Thyroid gland (tissue), 4 donors: ENCODE results near the gene ABHD15. TPM values are rescaled to one million over a fixed set of nuclear protein-coding genes. Genes with fewer than 3 reads are reported as not detected.
A peak's percentile ranks its signal among the peaks of the same experiment; 100 is the strongest.

Experiments
- DNase-seq, 2 donors: peaks; one replicate each; pipeline ENCODE4 v3.0.0-alpha.2; 2019
- H3K27ac ChIP-seq, 3 donors: fragments of 200-600 bp; sonication (generic); 1 replicate in 2 of 3; 2 replicates in 1 of 3; pipeline ENCODE4 v1.5.1; 2016 to 2019; ENCODE audit warnings: mild to moderate bottlenecking in 1 of 3, moderate library complexity in 1 of 3
- H3K27me3 ChIP-seq: fragments of 200-600 bp; sonication (generic); one replicate; pipeline ENCODE4 v1.5.1; 2019
- H3K36me3 ChIP-seq, 2 donors: fragments of 200-600 bp; sonication (generic); one replicate each; pipeline ENCODE4 v1.5.1; 2016 to 2019
- H3K4me1 ChIP-seq, 2 donors: fragments of 200-600 bp; sonication (generic); one replicate each; pipeline ENCODE4 v1.5.1; 2017 to 2019
- H3K4me3 ChIP-seq, 3 donors: fragments of 200-600 bp; sonication (generic); replicated peaks in 1 of 3; 1 replicate in 2 of 3; 2 replicates in 1 of 3; pipeline ENCODE4 v1.5.1; 2016; ENCODE audit warnings: mild to moderate bottlenecking in 1 of 3
- H3K9me3 ChIP-seq: fragments of 200-600 bp; sonication (generic); one replicate; pipeline ENCODE4 v1.5.1; 2017
- CTCF ChIP-seq, 6 experiments: fragments of 200-600 bp in 3 of 6; fragments of 450-650 bp in 3 of 6; sonication (generic) in 3 of 6; IDR thresholded peaks; one replicate each; pipeline ENCODE4 v1.5.1; 2016 to 2019; ENCODE audit warnings: antibody characterized with exemption in 6 of 6, mild to moderate bottlenecking in 2 of 6, inconsistent platforms in 1 of 6, moderate library complexity in 1 of 6
- POLR2A ChIP-seq, 2 donors: fragments of 450-650 bp; IDR thresholded peaks; one replicate each; pipeline ENCODE4 v1.6.1; 2017; ENCODE audit warnings: antibody characterized with exemption in 2 of 2, mild to moderate bottlenecking in 2 of 2, moderate library complexity in 1 of 2
- WGBS, 2 donors: methylation state at CpG; one replicate each; pipeline ENCODE4 v1.1.5; 2017; 5-methylcytosine and 5-hydroxymethylcytosine counted together
- intact Hi-C: fragments of 100-400 bp; cut with DNase I; formaldehyde crosslinking; loops from one replicate; pipeline ENCODE4 v1.15.1; 2023
- total RNA-seq, 4 donors: library from RNA; depleted of rRNA; stranded (reverse); fragments of >200 nt; gene quantifications; one replicate each; pipeline ENCODE4 v1.2.3, GENCODE V29; 2016

The ABHD15 gene
- total RNA-seq, 4 donors from 2014 or later = 11.6 to 19.8 (median 13.0) TPM

- Histone ChIP-seq H3K36me3 (no peaks in the 10 kb centered on the region), H3K27ac (peak overlapping the region; percentile 9 to 63 (median 25)), H3K4me3 (no peak overlapping the region), H3K27me3 (no peaks in the 10 kb centered on the region), H3K9me3 (no peaks in the 10 kb centered on the region), H3K4me1 (peaks cover 19 to 34% of the 10 kb centered on the region in 2 donors)
- TF ChIP-seq CTCF (IDR thresholded peaks at IDR 0.05) (no peak), POLR2A (IDR thresholded peaks at IDR 0.05) (no peak)
- intact Hi-C loops = loop anchor here (5.0 to 10.0 kb wide), 3 partner anchors 33 to 350 kb away; partner anchors contain the start of gene SSH2
- DNase-seq = no peak
- 59 to 74% methylated on average over 12 of the region's 12 CpGs for WGBS, 2 donors
Observed at GRCh38 chr17:29584452-29585079, 17.7 kb upstream of the ABHD15 start.

- no peak overlapping the region for H3K4me3 ChIP-seq
- H3K4me1 ChIP-seq = peaks cover 17 to 34% of the 10 kb centered on the region in 2 donors
- peaks cover 0 to 4% of the 10 kb centered on the region in 2 donors for H3K36me3 ChIP-seq
- no peak overlapping the region for H3K27ac ChIP-seq
- intact Hi-C loops = loop anchor here (5.0 to 10.0 kb wide), 3 partner anchors 34 to 351 kb away; partner anchors contain the start of gene SSH2
- H3K27me3 ChIP-seq = no peaks in the 10 kb centered on the region
- 84 to 91% methylated on average over 13 of the region's 16 CpGs for WGBS, 2 donors
- TF ChIP-seq CTCF (IDR thresholded peaks at IDR 0.05) (no peak), POLR2A (IDR thresholded peaks at IDR 0.05) (no peak)
- H3K9me3 ChIP-seq = no peaks in the 10 kb centered on the region
- DNase-seq = no peak
Observed at GRCh38 chr17:29583324-29584248, 16.7 kb upstream of the ABHD15 start.

- no peak overlapping the region for H3K4me3 ChIP-seq
- H3K27ac ChIP-seq = no peak overlapping the region
- H3K36me3 ChIP-seq = peaks cover 5 to 12% of the 10 kb centered on the region in 2 donors
- no peak for DNase-seq
- TF ChIP-seq POLR2A (IDR thresholded peaks at IDR 0.05) (no peak), CTCF (IDR thresholded peaks at IDR 0.05) (no peak)
- no peaks in the 10 kb centered on the region for H3K9me3 ChIP-seq
- intact Hi-C loops = loop anchor here (5.0 to 10.0 kb wide), 3 partner anchors 35 to 352 kb away; partner anchors contain the start of gene SSH2
- no peaks in the 10 kb centered on the region for H3K27me3 ChIP-seq
- H3K4me1 ChIP-seq = peaks cover 9 to 26% of the 10 kb centered on the region in 2 donors
- 87 to 97% methylated on average over 5 to 13 of the region's 13 CpGs for WGBS, 2 donors
Observed at GRCh38 chr17:29582772-29583171, 15.9 kb upstream of the ABHD15 start.

GRCh38 chr17:29582254-29582765, 15.5 kb upstream of the ABHD15 start:
- Histone ChIP-seq H3K36me3 (peaks cover 5 to 16% of the 10 kb centered on the region in 2 donors), H3K4me3 (no peak overlapping the region), H3K27ac (no peak overlapping the region), H3K9me3 (no peaks in the 10 kb centered on the region), H3K27me3 (no peaks in the 10 kb centered on the region), H3K4me1 (peaks cover 4 to 21% of the 10 kb centered on the region in 2 donors)
- no peak for DNase-seq
- WGBS, 2 donors = 87% methylated on average over 10 of the region's 10 CpGs
- intact Hi-C loops = loop anchor here (5.0 to 10.0 kb wide), 3 partner anchors 35 to 352 kb away; partner anchors contain the start of gene SSH2
- TF ChIP-seq CTCF (IDR thresholded peaks at IDR 0.05) = no peak
- TF ChIP-seq POLR2A (IDR thresholded peaks at IDR 0.05) = no peak
